WERI-Rb-1 (cell line): ENCODE data around the gene PDE4B.

Source experiments
- DNase-seq: peaks from one replicate; pipeline ENCODE4 v3.0.0-alpha.2; 2020
- H3K27ac ChIP-seq: fragments of 250-450 bp; sonication (Bioruptor Pico); 2 replicates; pipeline ENCODE4 v1.5.1; 2020; ENCODE audit warnings: mild to moderate bottlenecking, moderate library complexity
- H3K27me3 ChIP-seq: fragments of 250-450 bp; sonication (Bioruptor Pico); 2 replicates; pipeline ENCODE4 v1.5.1; 2021; ENCODE audit warnings: mild to moderate bottlenecking, low read depth, moderate library complexity; ENCODE audit not compliant: insufficient read depth, severe bottlenecking
- H3K36me3 ChIP-seq: fragments of 250-450 bp; sonication (Bioruptor Pico); 2 replicates; pipeline ENCODE4 v1.5.1; 2020; ENCODE audit warnings: mild to moderate bottlenecking, moderate library complexity
- H3K4me3 ChIP-seq: 2 replicates; pipeline ENCODE4 v1.5.1; 2011; ENCODE audit warnings: low read depth, mild to moderate bottlenecking, control low read depth, low read length
- H3K9me3 ChIP-seq: fragments of 250-450 bp; sonication (Bioruptor Pico); 2 replicates; pipeline ENCODE4 v1.5.1; 2021; ENCODE audit warnings: mild to moderate bottlenecking, moderate library complexity; ENCODE audit not compliant: severe bottlenecking
- TF ChIP-seq, protein P1 (sequence below): IDR thresholded peaks from 2 replicates; pipeline ENCODE4 v1.5.1; 2011; ENCODE audit warnings: low read depth, mild to moderate bottlenecking, control low read depth, inconsistent platforms, low read length

Gene PDE4B

DNA sequence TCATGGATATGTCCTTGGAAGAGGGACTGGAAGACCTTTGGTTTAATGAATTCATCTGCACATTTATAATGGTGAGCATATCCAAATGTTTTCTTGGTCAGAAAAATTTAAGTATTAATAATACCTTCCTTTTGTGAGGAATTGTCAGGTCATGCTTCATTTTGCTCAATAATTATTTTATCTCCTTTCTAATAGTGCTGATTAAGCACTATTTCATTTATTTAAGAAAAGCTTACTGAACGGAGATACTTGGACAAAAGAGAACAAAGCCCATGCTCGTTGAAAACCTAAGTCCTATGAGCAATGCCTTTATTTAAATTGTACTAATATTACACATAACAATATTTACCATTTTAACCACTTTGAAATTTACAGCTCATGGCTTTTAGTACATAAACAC lies 281.5 kb downstream of the PDE4B start:
- H3K36me3 ChIP-seq: no peaks in the 10 kb centered on the region
- H3K27ac ChIP-seq: no peak overlapping the region
- H3K27me3 ChIP-seq: no peaks in the 10 kb centered on the region
- H3K4me3 ChIP-seq: no peak overlapping the region
- no peak for DNase-seq
- TF ChIP-seq, protein P1, sequence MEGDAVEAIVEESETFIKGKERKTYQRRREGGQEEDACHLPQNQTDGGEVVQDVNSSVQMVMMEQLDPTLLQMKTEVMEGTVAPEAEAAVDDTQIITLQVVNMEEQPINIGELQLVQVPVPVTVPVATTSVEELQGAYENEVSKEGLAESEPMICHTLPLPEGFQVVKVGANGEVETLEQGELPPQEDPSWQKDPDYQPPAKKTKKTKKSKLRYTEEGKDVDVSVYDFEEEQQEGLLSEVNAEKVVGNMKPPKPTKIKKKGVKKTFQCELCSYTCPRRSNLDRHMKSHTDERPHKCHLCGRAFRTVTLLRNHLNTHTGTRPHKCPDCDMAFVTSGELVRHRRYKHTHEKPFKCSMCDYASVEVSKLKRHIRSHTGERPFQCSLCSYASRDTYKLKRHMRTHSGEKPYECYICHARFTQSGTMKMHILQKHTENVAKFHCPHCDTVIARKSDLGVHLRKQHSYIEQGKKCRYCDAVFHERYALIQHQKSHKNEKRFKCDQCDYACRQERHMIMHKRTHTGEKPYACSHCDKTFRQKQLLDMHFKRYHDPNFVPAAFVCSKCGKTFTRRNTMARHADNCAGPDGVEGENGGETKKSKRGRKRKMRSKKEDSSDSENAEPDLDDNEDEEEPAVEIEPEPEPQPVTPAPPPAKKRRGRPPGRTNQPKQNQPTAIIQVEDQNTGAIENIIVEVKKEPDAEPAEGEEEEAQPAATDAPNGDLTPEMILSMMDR: no peak
- no peaks in the 10 kb centered on the region for H3K9me3 ChIP-seq

DNA sequence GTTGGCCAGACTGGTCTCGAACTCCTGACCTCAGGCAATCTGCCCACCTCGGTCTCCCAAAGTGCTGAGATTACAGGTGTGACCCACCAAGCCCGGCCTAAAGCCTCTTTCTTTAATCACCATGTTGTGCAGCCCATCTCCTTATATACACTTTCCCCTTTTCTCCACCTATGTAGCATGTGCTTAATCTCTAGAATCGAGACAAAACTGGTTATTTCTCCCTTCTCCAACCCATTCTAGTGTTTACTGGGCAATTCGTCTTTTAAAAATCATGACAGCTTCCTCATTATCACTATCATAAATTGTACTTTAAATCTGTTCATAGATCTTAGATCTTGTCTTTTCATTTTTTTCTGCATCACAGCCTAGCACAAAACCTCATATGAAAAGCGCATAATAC lies 285.7 kb downstream of the PDE4B start:
- TF ChIP-seq, protein P1: no peak
- no peak for DNase-seq
- Histone ChIP-seq H3K27me3 (no peaks in the 10 kb centered on the region), H3K36me3 (no peaks in the 10 kb centered on the region), H3K9me3 (no peaks in the 10 kb centered on the region), H3K27ac (no peak overlapping the region), H3K4me3 (no peak overlapping the region)

DNA sequence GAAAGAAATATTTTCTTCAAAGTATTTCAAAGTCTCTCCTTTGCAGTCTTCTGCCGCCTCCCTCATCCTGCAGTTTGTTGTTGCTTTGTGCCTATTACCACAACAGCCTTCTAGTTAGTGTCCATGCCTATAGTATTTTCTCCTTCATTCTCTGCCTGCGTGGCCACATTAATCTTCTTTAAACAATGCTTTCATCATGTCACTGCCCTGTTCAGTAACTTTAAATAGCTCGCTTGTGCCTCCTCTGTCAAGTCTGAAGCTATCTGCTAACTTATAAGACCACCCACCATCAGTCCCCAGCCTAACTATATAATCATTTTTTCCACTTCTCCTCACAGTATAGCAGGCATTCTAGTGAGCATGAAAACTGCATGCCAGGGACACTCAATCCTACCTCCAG lies 290.3 kb downstream of the PDE4B start:
- Histone ChIP-seq H3K27ac (no peak overlapping the region), H3K27me3 (no peaks in the 10 kb centered on the region)
- TF ChIP-seq, protein P1: no peak

DNA sequence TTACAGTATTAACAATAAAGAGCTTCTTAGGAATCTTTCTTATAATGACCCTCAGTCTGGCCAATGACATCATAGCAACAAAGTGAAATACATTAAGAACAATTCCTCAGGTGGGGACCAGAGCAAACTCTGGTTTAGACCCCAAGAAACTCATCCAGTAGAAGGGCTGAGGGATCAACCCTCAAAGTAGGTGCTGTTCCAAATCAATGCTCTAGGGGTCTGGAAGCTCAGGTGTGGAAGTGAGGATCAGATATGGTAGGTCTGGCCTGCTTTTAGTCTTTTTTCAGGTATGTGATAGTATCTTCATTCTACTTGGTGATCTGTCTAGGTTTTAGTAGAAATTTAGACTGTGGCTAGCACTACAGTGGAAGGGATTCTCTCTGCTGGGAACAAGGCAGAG lies 291.7 kb downstream of the PDE4B start:
- TF ChIP-seq, protein P1: no peak
- Histone ChIP-seq H3K9me3 (no peaks in the 10 kb centered on the region), H3K4me3 (no peak overlapping the region)

More for the DNA sequence above, 290.3 kb downstream of the PDE4B start:
- Histone ChIP-seq H3K36me3 (no peaks in the 10 kb centered on the region), H3K4me3 (no peak overlapping the region), H3K9me3 (no peaks in the 10 kb centered on the region)
- DNase-seq: no peak

DNA sequence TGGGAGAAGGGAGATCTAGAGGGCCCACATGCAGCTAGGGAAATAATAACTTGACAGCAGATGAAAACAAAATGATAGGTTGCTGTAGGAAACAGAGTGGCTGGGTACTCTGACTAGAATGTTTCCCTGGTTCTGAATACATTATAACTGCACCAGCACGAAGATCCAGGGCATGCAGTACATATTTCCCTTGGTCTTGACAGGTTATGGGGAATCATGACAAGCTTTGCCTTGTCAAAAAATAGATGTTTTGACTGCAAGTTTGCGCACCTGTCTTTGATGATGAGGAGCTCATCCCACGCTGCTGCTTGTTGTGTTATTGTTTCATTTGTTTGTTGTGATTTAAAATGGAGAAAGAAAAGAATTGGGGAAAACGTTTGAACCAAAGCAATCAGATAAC lies 292.9 kb downstream of the PDE4B start:
- H3K9me3 ChIP-seq: no peaks in the 10 kb centered on the region
- no peak overlapping the region for H3K4me3 ChIP-seq
- no peaks in the 10 kb centered on the region for H3K36me3 ChIP-seq
- H3K27ac ChIP-seq: no peak overlapping the region
- TF ChIP-seq, protein P1: no peak
- H3K27me3 ChIP-seq: no peaks in the 10 kb centered on the region
- no peak for DNase-seq

More for the DNA sequence above, 291.7 kb downstream of the PDE4B start:
- Histone ChIP-seq H3K36me3 (no peaks in the 10 kb centered on the region), H3K27me3 (no peaks in the 10 kb centered on the region), H3K27ac (no peak overlapping the region)
- no peak for DNase-seq

DNA sequence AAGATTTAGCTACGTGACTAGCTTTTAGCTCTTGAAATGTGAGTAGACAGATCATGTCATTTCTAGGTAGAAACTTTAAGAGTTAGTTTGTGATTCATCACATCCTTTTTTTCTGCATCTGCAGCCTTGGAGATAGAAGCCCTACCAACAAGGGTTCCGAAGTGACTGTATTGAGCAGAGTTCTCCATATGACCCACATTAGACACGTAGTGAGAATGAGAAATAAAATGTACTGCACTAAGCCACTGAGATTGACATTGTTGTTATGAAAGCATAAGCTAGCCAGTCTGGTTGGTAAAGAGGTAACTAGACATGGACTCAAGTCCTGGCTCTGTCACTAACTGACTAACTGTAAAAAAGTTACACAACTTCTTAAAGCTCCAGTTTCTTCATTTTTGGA lies 296.1 kb downstream of the PDE4B start:
- no peaks in the 10 kb centered on the region for H3K36me3 ChIP-seq
- TF ChIP-seq, protein P1: no peak
- H3K27ac ChIP-seq: no peak overlapping the region
- DNase-seq: no peak
- H3K4me3 ChIP-seq: no peak overlapping the region
- H3K27me3 ChIP-seq: no peaks in the 10 kb centered on the region
- no peaks in the 10 kb centered on the region for H3K9me3 ChIP-seq
